ENCODE measurements around the gene BEND3. TPM values are rescaled to one million over a fixed set of nuclear protein-coding genes. Genes with fewer than 3 reads are reported as not detected.
A peak's percentile ranks its signal among the peaks of the same experiment; 100 is the strongest.

The BEND3 gene
- total and polyA plus RNA-seq, 9 of the 15 experiments (the other 6 are each of a cell fraction or from before 2014, with no cell fraction given) = 0.64 to 8.4 (median 3.3) TPM

GRCh38 chr6:107121266-107121665 is 6.0 kb upstream of the BEND3 start (continued):
- TF ChIP-seq MITF (IDR thresholded peaks at IDR 0.05) = no peak
- TF ChIP-seq AFF4 (CRISPR knock-in tag; IDR thresholded peaks at IDR 0.05) = no peak
- TF ChIP-seq HMGN3 (IDR thresholded peaks at IDR 0.05; ENCODE audit: borderline replicate concordance, extremely low read depth, insufficient read length, low read depth, low read length) = no peak
- no peak for TF ChIP-seq SMARCE1 (IDR thresholded peaks at IDR 0.05)
- TF ChIP-seq CREB5 (CRISPR knock-in tag; IDR thresholded peaks at IDR 0.05) = no peak
- TF ChIP-seq TEAD1 (CRISPR knock-in tag; IDR thresholded peaks at IDR 0.05) = no peak
- TF ChIP-seq DACH1 (IDR thresholded peaks at IDR 0.05; ENCODE audit: partially characterized antibody) = peak; percentile 8
- TF ChIP-seq TARDBP (IDR thresholded peaks at IDR 0.05) = no peak
- TF ChIP-seq TBL1XR1 (IDR thresholded peaks at IDR 0.05; ENCODE audit: low read length in 2 of 2) = no peak
- TF ChIP-seq ZNF146 (CRISPR knock-in tag; IDR thresholded peaks at IDR 0.05; ENCODE audit: unreplicated experiment) = no peak
- no peak for TF ChIP-seq FOXK1 (CRISPR knock-in tag; IDR thresholded peaks at IDR 0.05; ENCODE audit: borderline replicate concordance)
- TF ChIP-seq RNF2 (IDR thresholded peaks at IDR 0.05) = no peak
- no peak for TF ChIP-seq ID3 (CRISPR knock-in tag; IDR thresholded peaks at IDR 0.05)
- TF ChIP-seq ID3 (tag; IDR thresholded peaks at IDR 0.05) = no peak
- no peak for TF ChIP-seq ZNF780A (CRISPR knock-in tag; IDR thresholded peaks at IDR 0.05)
- TF ChIP-seq RB1 (IDR thresholded peaks at IDR 0.05; ENCODE audit: low read depth) = no peak
- TF ChIP-seq ZSCAN29 (IDR thresholded peaks at IDR 0.05) = no peak
- TF ChIP-seq ZBTB9 (CRISPR knock-in tag; IDR thresholded peaks at IDR 0.05) = no peak
- TF ChIP-seq KLF16 (IDR thresholded peaks at IDR 0.05) = no peak
- no peak for TF ChIP-seq TBP (optimal IDR thresholded peaks at IDR 0.05; ENCODE audit: low read depth, low read length)
- peak; percentile 53 for TF ChIP-seq MAFG (tag; conservative IDR thresholded peaks at IDR 0.05)
- no peak for TF ChIP-seq PHF8 (IDR thresholded peaks at IDR 0.05; ENCODE audit: borderline replicate concordance, low read length)
